Peyer's patch (tissue), 4 donors: ENCODE measurements around the gene JAML. TPM values are rescaled to one million over a fixed set of nuclear protein-coding genes. Genes with fewer than 3 reads are reported as not detected.

Source experiments
- DNase-seq, 3 donors: peaks; one replicate each; pipeline ENCODE4 v3.0.0-alpha.2; 2017 to 2019
- H3K27ac ChIP-seq, 4 donors: fragments of 200-600 bp; sonication (generic); one replicate each; pipeline ENCODE4 v1.5.1; 2016 to 2019
- H3K27me3 ChIP-seq, 2 donors: fragments of 200-600 bp; sonication (generic); one replicate each; pipeline ENCODE4 v1.5.1; 2019
- H3K36me3 ChIP-seq, 3 donors: fragments of 200-600 bp; sonication (generic); one replicate each; pipeline ENCODE4 v1.5.1; 2016 to 2019
- H3K4me1 ChIP-seq, 4 donors: fragments of 200-600 bp; sonication (generic); one replicate each; pipeline ENCODE4 v1.5.1; 2016 to 2019
- H3K4me3 ChIP-seq, 4 donors: fragments of 200-600 bp; sonication (generic); 1 replicate in 3 of 4; 2 replicates in 1 of 4; pipeline ENCODE4 v1.5.1; 2016 to 2019; ENCODE audit warnings: mild to moderate bottlenecking in 1 of 4
- H3K9me3 ChIP-seq, 4 donors: fragments of 200-600 bp; sonication (generic); one replicate each; pipeline ENCODE4 v1.5.1; 2016 to 2019; ENCODE audit warnings: mild to moderate bottlenecking in 1 of 4
- CTCF ChIP-seq, 6 experiments: fragments of 450-650 bp in 4 of 6; fragments of 200-600 bp in 2 of 6; sonication (generic) in 1 of 6; IDR thresholded peaks; one replicate each; pipeline ENCODE4 v1.5.1; 2017 to 2019; ENCODE audit warnings: antibody characterized with exemption in 6 of 6, mild to moderate bottlenecking in 3 of 6, moderate library complexity in 1 of 6
- POLR2A ChIP-seq, 2 donors: fragments of 450-650 bp; IDR thresholded peaks; one replicate each; pipeline ENCODE4 v1.5.1; 2017; ENCODE audit warnings: antibody characterized with exemption in 2 of 2, mild to moderate bottlenecking in 2 of 2, moderate library complexity in 2 of 2
- total RNA-seq, 4 donors: library from RNA; depleted of rRNA; stranded (reverse); fragments of >200 nt; gene quantifications; one replicate each; pipeline ENCODE4 v1.1.0, GENCODE V29; 2016

Gene JAML
- total RNA-seq, 4 donors from 2014 or later = 7.5 to 83.3 (median 14.4) TPM

- H3K36me3 ChIP-seq = no peaks in the 10 kb centered on the region
- DNase-seq = peak in 1 of 3 donors; percentile 20
- no peak overlapping the region for H3K4me3 ChIP-seq
- no peaks in the 10 kb centered on the region for H3K27me3 ChIP-seq
- no peaks in the 10 kb centered on the region for H3K9me3 ChIP-seq
- H3K27ac ChIP-seq = no peak overlapping the region
- peaks cover 0 to 9% (median 3%) of the 10 kb centered on the region in 4 donors for H3K4me1 ChIP-seq
- TF ChIP-seq CTCF (IDR thresholded peaks at IDR 0.05) = no peak
- TF ChIP-seq POLR2A (IDR thresholded peaks at IDR 0.05) = no peak
Measured at GRCh38 chr11:118168316-118168715, 56.5 kb downstream of the JAML start.

- Histone ChIP-seq H3K27ac (no peak overlapping the region), H3K4me1 (peaks cover 0 to 9% (median 3%) of the 10 kb centered on the region in 4 donors), H3K36me3 (no peaks in the 10 kb centered on the region), H3K27me3 (no peaks in the 10 kb centered on the region), H3K4me3 (no peak overlapping the region), H3K9me3 (no peaks in the 10 kb centered on the region)
- DNase-seq = no peak
- TF ChIP-seq CTCF (IDR thresholded peaks at IDR 0.05) (no peak), POLR2A (IDR thresholded peaks at IDR 0.05) (no peak)
Measured at GRCh38 chr11:118167906-118168305, 56.9 kb downstream of the JAML start.

GRCh38 chr11:118167253-118167652 lies 57.6 kb downstream of the JAML start:
- DNase-seq = no peak
- no peak for TF ChIP-seq CTCF (IDR thresholded peaks at IDR 0.05)
- TF ChIP-seq POLR2A (IDR thresholded peaks at IDR 0.05) = no peak

GRCh38 chr11:118166641-118167040 lies 58.2 kb downstream of the JAML start:
- H3K4me1 ChIP-seq = peaks cover 0 to 5% (median 1%) of the 10 kb centered on the region in 4 donors
- H3K4me3 ChIP-seq = no peak overlapping the region
- H3K36me3 ChIP-seq = no peaks in the 10 kb centered on the region
- H3K27me3 ChIP-seq = no peaks in the 10 kb centered on the region
- no peaks in the 10 kb centered on the region for H3K9me3 ChIP-seq
- H3K27ac ChIP-seq = no peak overlapping the region
- TF ChIP-seq POLR2A (IDR thresholded peaks at IDR 0.05) (no peak), CTCF (IDR thresholded peaks at IDR 0.05) (no peak)
- peak in 1 of 3 donors; percentile 33 for DNase-seq

More at GRCh38 chr11:118167253-118167652, 57.6 kb downstream of the JAML start:
- Histone ChIP-seq H3K27me3 (no peaks in the 10 kb centered on the region), H3K36me3 (no peaks in the 10 kb centered on the region), H3K9me3 (no peaks in the 10 kb centered on the region), H3K27ac (no peak overlapping the region), H3K4me1 (peaks cover 0 to 9% (median 3%) of the 10 kb centered on the region in 4 donors), H3K4me3 (no peak overlapping the region)

- DNase-seq = peak in 1 of 3 donors; percentile 19
- Histone ChIP-seq H3K27me3 (no peaks in the 10 kb centered on the region), H3K4me1 (no peaks in the 10 kb centered on the region), H3K9me3 (no peaks in the 10 kb centered on the region), H3K36me3 (no peaks in the 10 kb centered on the region), H3K27ac (no peak overlapping the region), H3K4me3 (no peak overlapping the region)
- TF ChIP-seq POLR2A (IDR thresholded peaks at IDR 0.05) = no peak
- TF ChIP-seq CTCF (IDR thresholded peaks at IDR 0.05) = no peak
Measured at GRCh38 chr11:118164885-118165284, 59.9 kb downstream of the JAML start.

- H3K36me3 ChIP-seq = no peaks in the 10 kb centered on the region
- H3K9me3 ChIP-seq = no peaks in the 10 kb centered on the region
- H3K4me1 ChIP-seq = no peaks in the 10 kb centered on the region
- no peak for TF ChIP-seq POLR2A (IDR thresholded peaks at IDR 0.05)
- no peak for TF ChIP-seq CTCF (IDR thresholded peaks at IDR 0.05)
- no peak overlapping the region for H3K27ac ChIP-seq
- H3K27me3 ChIP-seq = no peaks in the 10 kb centered on the region
- no peak overlapping the region for H3K4me3 ChIP-seq
- no peak for DNase-seq
Measured at GRCh38 chr11:118163494-118163893, 61.3 kb downstream of the JAML start.
